C4-2B (cell line): Measurements from ENCODE around the gene RASSF5.

Experiments
- ZFX ChIP-seq: fragments of 450-650 bp; IDR thresholded peaks from 2 replicates; pipeline ENCODE4 v1.6.1; 2017
- TF ChIP-seq, protein P1 (sequence below): fragments of 450-650 bp; conservative IDR thresholded peaks from 2 replicates; pipeline ENCODE4 v1.5.1; 2017; ENCODE audit warnings: mild to moderate bottlenecking

DNA sequence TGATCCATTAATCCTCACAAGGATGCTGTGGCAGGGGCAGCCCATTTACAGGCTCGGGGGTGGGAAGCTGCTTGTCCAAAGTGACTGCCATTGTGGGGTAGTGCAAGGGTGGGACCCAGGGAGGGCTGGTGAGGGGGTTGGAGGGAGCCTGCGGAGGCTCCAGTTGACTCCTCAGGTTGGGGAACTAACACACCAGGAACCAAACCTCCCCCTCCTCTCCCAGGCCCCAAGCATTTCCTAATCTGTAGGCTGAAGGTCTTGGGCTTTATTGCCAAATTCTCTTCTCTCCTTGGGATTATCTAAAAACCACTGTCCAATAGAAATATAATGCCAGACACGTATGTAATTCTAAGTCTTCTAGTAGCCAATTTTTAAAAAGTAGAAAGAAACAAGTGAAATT lies 18.9 kb upstream of the RASSF5 start:
- TF ChIP-seq, protein P1, sequence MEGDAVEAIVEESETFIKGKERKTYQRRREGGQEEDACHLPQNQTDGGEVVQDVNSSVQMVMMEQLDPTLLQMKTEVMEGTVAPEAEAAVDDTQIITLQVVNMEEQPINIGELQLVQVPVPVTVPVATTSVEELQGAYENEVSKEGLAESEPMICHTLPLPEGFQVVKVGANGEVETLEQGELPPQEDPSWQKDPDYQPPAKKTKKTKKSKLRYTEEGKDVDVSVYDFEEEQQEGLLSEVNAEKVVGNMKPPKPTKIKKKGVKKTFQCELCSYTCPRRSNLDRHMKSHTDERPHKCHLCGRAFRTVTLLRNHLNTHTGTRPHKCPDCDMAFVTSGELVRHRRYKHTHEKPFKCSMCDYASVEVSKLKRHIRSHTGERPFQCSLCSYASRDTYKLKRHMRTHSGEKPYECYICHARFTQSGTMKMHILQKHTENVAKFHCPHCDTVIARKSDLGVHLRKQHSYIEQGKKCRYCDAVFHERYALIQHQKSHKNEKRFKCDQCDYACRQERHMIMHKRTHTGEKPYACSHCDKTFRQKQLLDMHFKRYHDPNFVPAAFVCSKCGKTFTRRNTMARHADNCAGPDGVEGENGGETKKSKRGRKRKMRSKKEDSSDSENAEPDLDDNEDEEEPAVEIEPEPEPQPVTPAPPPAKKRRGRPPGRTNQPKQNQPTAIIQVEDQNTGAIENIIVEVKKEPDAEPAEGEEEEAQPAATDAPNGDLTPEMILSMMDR: no peak
- no peak for TF ChIP-seq ZFX
